ENCODE results near the gene SLC26A1.

SLC26A1 gene

DNA sequence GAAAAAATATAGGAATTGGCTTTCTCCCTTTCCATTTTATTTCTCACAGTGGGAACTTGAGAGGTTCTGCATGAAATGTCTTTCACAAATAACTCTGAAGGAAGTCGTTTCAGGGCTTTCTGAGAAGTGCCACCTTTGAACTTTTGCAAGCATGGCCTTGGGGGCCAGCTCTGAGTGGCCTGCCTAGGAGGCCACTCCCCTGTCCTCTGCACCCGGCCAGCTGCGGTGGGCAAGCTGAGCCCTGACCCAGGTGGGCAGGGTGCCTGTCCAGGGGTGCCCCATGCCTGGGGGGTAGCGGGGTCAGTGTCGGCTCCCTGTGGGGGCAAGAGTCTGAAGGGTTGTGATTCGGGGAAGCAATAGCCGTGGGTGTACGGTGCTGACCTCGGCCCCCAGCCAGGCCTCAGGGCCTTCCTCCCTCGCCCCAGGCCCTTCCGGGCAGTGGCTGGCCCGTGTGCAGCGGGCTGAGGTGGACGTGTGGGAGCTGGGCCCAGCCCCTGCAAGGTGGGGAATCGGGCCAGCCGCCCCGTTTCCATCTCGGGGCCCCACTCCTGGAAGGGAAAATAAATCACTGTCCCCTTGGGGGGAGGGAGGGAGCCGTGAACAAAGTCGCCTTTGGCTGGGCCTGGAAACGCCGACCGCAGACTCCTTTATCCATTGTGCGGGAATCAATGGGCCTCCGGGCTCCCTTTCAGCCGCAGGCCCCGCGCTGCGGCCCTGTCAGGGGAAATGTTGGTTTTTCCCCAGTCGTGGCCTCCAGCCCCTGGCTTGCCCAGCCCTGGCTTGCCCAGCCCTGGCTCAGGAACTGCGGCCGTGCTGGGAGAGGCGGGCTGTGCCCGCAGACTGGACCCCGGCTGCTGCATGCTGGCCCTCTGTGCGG lies 21.3 kb upstream of the SLC26A1 start:
- DNase-seq (ENCODE audit: low read depth in 3 of 3) = no peak

DNA sequence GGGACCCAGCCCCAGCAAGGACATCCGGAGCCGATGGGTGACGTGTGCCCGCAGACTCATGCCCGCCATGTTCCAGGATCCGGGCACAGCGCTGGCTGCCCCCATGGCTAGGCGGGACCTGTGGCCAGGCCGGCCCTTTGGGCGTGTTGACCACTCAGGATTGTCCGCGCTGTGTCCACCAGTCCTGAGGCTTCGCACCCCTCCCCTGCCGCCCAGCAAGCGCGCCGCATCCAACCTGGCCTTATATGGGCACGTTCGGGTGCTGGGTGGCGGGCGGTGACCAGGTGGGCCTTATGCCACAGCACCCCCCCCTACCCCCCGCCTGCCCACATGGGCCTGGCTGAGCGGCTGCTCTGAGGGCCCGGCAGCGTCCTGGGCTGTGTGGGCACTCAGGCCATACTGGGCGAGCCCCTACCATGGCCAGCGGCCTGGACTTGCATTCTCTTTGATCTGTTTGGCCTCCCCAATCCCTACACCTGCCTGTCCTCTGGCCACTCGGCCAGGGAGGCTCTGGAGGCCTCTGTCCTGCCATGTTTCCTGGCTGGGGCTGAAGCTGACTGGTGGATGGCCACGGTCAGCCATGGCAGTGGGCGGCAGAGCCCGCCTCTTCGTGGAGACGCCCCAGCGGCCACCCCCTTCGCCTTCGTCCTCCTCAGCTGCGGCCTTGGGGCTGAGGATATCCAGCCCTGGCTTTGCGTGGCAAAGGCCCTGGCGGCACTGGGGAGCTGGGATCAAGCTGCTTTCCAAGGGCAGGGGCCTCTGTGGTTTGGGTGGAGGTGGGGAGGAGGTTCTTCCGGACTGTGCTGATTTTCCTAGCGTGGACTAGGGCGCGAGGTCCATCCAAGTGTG lies 20.2 kb upstream of the SLC26A1 start:
- no peak for DNase-seq (ENCODE audit: low read depth in 3 of 3)

DNA sequence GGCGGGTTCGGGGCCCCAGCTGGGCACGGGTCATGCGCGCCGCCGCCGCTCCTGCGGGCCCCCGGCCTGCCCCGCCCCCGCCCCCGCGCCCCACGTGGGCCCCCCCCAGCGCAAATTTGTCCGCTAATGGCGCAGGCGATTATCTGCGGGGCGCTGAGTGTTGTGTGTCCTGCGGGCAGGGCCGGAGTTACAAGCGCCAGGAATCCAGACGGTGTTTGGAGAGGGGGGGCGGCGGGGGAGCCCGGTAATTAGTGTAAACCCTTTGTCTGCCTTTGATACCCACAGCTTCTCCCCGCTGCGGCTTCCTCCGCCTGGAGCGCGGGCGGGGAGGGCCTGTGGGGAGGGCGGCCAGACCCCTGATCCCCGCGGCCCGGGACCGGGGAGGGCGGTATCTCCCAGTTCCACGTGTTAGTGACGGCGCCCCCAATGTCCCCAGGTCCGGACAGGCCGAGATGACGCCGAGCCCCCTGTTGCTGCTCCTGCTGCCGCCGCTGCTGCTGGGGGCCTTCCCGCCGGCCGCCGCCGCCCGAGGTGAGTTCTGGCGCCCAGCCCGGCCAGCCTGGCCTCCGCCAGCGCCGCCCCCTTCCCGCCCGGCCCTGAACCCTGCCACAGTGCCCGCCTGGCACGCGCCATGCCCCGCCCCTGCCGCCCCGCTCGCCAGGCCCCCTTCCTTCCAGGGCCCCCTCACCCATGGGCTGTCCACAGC lies 19.0 kb upstream of the SLC26A1 start:
- peak in 1 of 3 donors; percentile 12 for DNase-seq (ENCODE audit: low read depth in 3 of 3)

DNA sequence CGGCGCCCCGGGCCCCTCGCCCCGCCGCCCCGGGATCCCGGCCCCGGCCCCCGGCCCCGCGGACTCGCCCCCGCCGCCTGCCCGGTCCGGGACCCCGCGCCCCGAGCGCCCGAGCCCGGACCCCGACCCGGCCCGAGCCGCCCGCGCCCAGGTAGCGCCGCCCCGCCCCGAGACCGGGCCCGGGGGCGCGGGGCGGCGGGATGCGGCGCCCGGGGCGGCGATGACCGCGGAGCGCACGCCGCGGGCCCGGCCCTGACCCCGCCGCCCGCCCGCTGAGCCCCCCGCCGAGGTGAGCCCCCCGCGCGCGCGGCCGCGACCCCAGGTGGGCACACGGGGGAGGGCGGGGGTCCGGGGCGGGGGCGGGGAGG lies 18.4 kb upstream of the SLC26A1 start:
- no peak for DNase-seq (ENCODE audit: low read depth in 3 of 3)

DNA sequence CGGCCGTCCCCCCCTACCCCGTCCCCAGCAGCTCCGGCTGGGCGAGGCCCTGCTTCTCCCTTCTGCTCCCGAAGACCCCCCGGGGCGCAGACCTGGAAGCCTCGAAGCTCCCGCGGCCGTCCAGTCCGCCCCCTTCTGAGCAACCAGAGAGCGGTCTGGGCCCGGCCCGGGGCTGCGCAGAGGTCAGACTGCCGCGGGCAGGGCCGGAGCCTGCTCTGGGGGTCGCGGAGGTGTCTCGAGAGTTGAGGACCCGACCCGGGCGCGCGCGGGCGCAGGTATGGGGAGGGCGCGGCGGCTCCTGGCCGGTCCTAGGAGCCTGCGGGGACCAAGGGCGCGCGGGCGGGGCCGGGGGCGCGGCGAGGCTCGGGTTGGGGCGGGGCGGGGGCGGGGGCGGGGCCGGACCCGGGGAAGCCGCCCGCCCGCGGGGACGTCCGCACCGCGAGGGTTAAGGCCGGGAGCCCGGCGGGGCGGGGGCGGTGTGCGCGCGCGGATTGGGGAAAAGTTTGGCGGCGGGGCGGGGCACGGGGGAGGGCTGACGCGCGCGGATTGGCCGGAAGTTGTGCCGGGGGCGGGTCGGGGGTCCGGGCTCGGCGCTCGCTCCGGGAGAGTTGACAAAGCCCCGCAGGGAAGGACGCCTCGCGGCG lies 17.9 kb upstream of the SLC26A1 start, which contains the start of gene FGFRL1:
Gene FGFRL1 (plus strand): TSS at position 605 of the 644 bp plus-strand sequence. CDS start 860 bp downstream, outside the sequence.
- DNase-seq (ENCODE audit: low read depth in 3 of 3) = peak; percentile 80 to 96 (median 84)

DNA sequence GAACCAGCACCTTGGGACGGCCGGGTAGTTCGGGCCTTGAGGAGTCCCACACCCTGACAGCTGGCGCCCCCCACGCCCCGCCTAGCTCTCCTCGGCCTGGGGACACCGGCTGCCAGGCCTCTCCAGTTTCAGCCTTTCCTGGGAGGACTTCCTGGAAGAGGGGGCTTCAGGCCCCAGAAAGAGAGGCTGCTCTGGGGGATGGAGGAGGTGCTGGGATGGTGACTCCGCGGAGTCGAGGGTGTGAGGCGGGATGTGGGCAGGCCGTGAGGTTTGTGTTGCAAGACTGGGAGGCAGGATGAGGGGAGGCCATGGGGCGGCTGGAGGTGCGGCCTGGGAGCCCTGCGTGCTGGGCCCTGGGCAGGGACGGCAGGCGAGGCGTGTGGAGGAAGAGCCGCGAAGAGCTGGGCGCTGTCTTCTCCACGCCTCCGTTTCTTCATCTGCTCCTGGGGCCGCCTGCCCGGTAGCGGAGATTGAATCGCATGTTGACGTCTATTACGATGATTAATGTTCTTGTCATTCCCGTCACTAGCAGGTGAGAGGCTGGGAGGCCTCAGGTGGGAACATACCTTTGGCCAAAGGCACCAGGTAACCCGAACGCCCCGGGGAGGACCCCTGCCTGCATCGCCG lies 17.3 kb upstream of the SLC26A1 start:
- peak; percentile 50 to 71 (median 57) for DNase-seq (ENCODE audit: low read depth in 3 of 3)

DNA sequence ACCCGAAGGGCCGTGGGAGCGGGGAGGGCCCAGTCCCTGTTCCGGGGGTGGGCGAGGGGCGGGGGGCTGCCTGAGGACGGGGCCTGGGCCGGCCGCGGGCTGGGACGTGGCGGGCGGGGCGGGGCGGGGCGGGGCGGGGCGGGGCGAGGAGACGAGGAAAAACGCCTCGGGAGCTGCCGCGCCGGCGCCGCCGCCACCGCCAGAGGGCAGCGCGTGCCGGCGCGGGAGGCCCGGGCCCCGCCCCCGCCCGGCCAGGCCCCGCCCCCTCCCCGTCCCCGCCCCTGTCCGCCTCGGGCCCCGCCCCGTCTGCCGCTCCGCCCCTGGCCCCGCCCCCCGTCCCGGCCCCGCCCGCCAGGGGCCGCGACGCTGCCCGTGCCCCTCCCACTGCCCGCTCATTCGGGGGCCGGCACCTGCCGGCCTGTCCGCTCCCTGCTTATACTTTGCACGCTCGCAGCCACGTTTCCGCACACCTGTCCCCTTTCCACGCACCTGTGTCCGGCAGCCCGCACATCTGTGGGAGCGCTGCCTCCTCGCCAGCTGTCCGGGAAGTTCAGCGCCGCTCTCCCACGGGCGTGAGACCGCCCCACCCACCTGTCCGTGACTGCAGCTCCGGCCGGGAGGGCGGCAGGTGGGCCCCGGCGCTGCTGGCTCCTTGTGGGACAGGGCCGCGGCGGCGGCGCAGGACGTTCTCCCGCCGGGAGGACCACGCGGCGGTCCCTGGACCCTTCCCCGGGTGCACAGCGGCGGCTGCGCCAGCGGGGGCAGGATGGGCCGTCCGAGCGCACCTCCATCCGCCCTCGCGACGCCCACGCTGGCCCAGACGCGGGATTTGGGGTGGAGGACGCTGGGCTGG lies 16.6 kb upstream of the SLC26A1 start:
- DNase-seq (ENCODE audit: low read depth in 3 of 3) = peak; percentile 26 to 74 (median 49)

DNA sequence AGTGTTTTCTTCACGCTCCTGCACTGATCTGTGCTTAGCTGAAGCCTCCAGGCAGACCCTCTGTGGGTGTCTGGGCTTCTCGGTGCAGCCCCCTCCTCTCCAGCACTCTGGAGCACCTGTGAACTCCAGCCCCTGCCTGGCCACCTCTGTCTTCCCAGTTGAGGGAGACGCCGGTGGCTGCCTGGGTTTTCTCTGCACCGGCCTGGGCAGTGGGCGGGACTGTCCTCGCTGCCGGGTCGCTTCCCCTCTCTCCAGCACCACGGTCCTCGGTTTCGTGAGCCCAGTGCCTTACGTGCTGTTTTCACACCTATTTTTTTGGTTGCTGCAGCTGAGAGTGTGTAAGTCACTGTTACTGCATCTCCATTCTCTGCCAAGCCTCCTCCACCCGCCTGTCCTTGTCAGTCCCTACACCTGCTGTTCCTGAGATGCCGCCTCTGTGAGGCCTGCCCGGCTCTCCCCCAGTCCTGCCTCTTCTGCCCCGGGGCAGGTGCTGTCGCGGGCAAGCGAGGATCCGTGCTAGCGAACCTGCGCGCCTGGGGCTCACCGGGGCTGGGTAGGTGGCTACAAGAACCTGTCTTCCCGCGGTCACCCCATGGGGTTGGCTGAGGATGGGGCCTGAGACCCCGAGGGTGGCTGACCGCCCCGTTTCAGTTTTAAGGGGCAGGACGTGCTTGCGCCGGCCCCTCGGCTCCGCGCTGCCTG lies 15.8 kb upstream of the SLC26A1 start:
- DNase-seq (ENCODE audit: low read depth in 3 of 3) = peak in 1 of 3 donors; percentile 26

DNA sequence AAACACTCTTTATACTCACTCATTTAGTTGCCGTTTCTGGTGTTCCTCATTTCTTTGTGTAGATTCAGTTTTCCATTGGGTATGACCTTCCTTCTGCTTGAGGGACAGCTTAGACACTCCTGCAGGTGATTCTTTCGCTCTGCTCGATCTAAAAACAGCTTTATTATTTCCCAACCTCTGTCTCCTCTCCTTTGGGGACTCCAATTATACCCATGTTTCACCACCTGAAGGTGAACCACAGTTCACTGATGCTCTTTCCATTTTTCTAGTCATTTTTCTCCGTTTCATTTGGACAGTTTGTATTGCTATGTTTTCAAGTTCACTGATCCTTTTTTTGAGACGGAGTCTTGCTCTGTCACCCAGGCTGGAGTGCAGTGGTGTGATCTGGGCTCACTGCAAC lies 13.7 kb upstream of the SLC26A1 start:
- no peak for DNase-seq (ENCODE audit: low read depth in 3 of 3)

DNA sequence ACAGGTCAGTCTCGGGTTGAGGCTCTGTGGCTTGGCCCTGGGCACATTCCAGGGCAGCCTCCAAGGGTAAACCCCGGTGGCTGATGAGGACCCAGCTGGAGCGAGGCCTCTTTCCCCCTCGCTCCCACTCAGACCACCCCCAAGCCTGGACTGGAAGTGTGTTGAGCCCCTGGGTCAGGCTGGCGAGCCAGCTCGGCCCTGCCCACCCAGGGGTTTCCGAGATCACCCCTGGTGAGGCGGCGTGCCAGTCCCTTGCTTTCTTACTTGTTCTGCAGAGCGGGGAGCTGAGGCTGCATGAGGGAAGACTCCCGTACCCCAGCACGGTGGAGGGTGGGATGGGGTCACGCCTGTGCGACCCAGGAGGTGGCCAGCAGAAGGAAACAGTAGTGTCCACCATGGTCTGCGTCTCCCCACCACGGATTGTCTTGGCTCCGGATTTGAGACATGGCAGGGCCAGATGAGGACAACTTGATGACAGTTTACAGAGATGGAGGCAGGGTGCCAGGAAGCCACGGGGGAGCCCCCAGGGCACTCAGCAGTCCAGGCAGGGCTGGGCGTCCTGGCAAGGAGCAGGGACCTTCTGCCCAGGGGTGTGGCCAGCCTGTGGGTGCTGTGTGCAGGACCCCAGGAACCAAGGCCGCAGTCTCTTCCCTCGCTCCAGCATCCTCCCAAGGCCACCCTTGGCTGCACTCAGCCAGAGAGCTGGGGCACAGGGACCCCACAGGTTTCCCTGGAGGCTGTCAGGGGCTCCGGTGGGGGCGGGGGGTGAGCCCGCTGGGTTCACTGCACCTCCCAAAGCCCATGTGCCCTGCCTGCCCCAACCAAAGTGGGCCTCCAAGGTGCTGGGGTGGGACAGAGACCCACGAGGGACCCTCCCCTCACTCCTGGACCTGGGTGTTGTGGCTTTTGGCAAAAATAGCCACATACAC lies 11.6 kb upstream of the SLC26A1 start:
- DNase-seq (ENCODE audit: low read depth in 3 of 3) = no peak

DNA sequence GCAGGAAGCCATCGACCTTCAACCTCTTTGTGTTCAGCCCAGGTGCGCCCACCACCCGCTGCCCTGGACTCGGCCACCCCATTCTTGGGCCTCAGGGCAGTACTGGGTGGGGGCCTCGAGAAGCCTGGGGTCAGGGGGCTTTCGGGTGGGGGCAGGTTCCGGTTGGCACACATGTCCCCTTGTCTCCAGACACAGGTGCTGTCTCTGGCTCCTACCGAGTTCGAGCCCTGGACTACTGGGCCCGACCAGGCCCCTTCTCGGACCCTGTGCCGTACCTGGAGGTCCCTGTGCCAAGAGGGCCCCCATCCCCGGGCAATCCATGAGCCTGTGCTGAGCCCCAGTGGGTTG lies 10.8 kb upstream of the SLC26A1 start:
- DNase-seq (ENCODE audit: low read depth in 3 of 3) = no peak

DNA sequence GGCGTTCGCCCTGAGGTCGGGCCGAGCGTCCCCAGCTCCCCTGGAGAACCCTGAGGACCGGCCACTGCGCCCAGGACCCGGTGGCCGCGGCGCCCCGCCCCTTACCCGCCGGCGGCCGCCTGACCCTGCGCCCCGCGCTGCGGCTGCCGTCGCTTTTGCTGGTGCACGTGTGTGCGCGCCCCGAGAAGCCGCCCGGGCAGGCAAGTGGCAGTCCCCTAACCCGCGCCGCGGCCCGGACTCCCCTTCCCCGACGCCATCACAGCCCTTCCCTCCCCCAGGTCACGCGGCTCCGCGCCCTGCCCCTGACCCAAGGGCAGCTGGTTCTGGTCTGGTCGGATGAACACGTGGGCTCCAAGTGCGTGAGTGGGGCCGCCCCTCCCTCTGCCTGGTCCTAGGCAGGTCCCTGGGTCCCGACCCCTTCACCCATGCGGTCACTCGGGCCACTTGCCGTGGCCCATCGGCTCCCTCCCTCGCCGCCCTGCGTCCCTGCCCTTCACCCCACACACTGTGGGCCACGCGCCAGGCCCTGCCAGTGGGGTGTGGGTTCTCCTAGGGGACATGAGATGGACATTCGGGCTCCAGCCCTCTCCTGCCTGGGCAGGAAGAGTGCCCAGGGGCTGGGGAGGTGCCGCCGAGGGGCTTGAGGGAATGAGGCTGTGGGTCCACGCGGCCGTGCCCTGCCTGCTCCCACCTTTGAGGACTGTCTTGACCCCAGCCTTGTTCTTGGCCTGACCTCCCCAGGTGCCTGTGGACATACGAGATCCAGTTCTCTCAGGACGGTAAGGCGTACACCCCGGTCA lies 10.3 kb upstream of the SLC26A1 start:
- DNase-seq (ENCODE audit: low read depth in 3 of 3) = no peak

DNA sequence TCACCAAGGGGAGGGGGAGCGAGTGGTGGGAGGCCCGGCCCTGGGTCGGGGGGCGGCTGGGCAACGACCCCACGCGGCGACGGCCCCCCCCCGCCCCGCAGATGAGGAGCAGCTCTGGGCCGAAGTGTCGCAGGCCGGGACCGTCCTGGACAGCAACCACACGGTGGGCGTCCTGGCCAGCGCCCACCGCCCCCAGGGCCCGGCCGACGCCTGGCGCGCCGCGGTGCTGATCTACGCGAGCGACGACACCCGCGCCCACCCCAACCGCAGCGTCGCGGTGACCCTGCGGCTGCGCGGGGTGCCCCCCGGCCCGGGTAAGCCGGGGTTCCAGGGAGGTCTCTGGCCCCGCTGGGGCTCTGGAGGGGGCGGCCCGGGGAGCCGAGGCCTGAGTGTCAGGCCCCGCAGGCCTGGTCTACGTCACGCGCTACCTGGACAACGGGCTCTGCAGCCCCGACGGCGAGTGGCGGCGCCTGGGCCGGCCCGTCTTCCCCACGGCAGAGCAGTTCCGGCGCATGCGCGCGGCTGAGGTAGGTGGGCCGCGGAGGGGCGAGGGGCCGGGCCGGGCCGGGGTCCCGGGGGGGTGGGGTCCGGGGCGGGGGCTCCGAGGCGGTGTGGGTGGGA lies 9.5 kb upstream of the SLC26A1 start:
- no peak for DNase-seq (ENCODE audit: low read depth in 3 of 3)

DNA sequence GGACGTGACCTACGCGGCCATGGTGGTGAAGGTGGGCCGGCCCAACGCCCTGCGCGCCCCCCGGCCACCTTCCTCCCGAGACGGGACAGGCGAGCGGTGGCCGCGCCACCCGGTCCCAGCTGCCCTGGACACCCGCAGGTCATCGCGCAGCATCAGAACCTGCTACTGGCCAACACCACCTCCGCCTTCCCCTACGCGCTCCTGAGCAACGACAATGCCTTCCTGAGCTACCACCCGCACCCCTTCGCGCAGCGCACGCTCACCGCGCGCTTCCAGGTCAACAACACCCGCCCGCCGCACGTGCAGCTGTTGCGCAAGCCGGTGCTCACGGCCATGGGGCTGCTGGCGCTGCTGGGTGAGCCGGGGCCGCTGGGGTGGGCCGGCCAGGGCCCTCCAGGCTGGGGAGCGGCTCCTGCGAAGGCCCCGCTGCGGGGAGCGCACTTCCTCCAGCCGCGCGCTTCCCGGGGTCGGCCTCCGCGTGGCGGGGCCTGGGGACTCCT lies 9.0 kb upstream of the SLC26A1 start:
- DNase-seq (ENCODE audit: low read depth in 3 of 3) = no peak

DNA sequence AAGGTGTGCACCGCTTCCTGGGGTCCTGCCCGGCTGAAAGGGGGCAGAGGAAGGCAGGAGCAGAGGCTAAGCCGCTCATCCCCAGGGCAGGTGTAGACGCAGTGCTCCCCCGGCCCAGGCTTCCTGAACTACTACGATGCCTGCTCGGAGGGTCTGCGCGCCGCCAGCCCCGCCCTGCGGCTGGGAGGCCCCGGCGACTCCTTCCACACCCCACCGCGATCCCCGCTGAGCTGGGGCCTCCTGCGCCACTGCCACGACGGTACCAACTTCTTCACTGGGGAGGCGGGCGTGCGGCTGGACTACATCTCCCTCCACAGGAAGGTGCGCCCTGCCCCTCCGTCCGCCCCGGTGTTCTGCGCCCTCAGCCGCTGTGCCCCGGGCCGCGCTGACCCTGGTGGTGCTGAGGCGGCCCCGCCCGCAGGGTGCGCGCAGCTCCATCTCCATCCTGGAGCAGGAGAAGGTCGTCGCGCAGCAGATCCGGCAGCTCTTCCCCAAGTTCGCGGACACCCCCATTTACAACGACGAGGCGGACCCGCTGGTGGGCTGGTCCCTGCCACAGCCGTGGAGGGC lies 8.4 kb upstream of the SLC26A1 start:
- DNase-seq (ENCODE audit: low read depth in 3 of 3) = no peak

DNA sequence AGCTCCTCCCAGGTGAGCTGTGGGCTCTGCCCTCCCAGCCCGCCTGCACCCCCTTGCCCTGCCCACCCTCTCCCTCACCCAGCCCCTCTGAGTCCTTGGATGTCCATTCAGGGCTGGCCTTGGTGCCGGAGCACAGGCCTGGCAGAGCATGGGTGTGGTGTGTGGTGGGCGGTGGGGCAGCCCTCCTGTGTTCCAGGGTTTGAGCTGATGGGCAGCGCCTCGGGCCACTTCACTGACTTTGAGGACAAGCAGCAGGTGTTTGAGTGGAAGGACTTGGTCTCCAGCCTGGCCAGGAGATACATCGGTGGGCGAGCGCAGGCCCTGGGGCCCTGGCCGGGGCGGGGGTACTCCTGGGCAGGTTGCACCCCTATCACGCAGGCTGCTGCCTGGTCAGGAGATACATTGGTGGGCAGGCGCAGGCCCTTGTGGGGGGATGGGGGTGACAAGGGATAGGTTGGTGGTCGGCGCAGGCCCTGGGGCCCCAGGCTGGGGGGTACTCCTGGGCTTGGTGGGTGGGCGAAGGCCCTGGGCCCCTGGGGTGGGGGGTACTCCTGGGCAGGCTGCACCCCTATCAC lies 7.6 kb upstream of the SLC26A1 start:
- no peak for DNase-seq (ENCODE audit: low read depth in 3 of 3)

All from stimulated activated CD4-positive, alpha-beta T cell treated with anti-CD3 and anti-CD28 coated beads, TNF-alpha, amount 100 ng/mL, for 48 hours (primary cell).